Lower leg skin (tissue), 4 donors: ENCODE measurements around the gene NXF2. TPM values are rescaled to one million over a fixed set of nuclear protein-coding genes. Genes with fewer than 3 reads are reported as not detected.
"Not testable (repeated sequence)": the region's sequence is repeated elsewhere in the genome, so short reads cannot be mapped to it uniquely, and the experiment has no call there.

Experiments
- DNase-seq, 2 donors: peaks; one replicate each; pipeline ENCODE4 v3.0.0-alpha.2; 2019; ENCODE audit warnings: low spot score in 2 of 2
- H3K4me3 ChIP-seq: fragments of 200-600 bp; sonication (generic); 2 replicates; pipeline ENCODE4 v1.5.1; 2017; ENCODE audit warnings: mild to moderate bottlenecking, low read depth; ENCODE audit not compliant: poor library complexity, severe bottlenecking
- POLR2A ChIP-seq, 2 donors: fragments of 450-650 bp; IDR thresholded peaks; one replicate each; pipeline ENCODE4 v1.6.1; 2016 to 2017; ENCODE audit warnings: antibody characterized with exemption in 2 of 2, mild to moderate bottlenecking in 1 of 2, moderate library complexity in 1 of 2
- whole genome bisulfite sequencing, 2 donors: methylation state at CpG; one replicate each; pipeline ENCODE4 v1.1.5; 2018; 5-methylcytosine and 5-hydroxymethylcytosine counted together
- intact Hi-C: fragments of 100-400 bp; cut with DNase I; formaldehyde crosslinking; loops from one replicate; pipeline ENCODE4 v1.15.0; 2023; ENCODE audit warnings: low total_unique reads
- total RNA-seq, 4 donors: library from RNA; depleted of rRNA; stranded (reverse); fragments of >200 nt; gene quantifications; one replicate each; pipeline ENCODE4 v1.1.0, GENCODE V29; 2016
- TF ChIP-seq, protein P1 (sequence below), 3 donors: fragments of 450-650 bp; IDR thresholded peaks; one replicate each; pipeline ENCODE4 v1.5.1; 2016; ENCODE audit warnings: antibody characterized with exemption in 3 of 3, mild to moderate bottlenecking in 3 of 3, moderate library complexity in 2 of 3

Gene NXF2, protein sequence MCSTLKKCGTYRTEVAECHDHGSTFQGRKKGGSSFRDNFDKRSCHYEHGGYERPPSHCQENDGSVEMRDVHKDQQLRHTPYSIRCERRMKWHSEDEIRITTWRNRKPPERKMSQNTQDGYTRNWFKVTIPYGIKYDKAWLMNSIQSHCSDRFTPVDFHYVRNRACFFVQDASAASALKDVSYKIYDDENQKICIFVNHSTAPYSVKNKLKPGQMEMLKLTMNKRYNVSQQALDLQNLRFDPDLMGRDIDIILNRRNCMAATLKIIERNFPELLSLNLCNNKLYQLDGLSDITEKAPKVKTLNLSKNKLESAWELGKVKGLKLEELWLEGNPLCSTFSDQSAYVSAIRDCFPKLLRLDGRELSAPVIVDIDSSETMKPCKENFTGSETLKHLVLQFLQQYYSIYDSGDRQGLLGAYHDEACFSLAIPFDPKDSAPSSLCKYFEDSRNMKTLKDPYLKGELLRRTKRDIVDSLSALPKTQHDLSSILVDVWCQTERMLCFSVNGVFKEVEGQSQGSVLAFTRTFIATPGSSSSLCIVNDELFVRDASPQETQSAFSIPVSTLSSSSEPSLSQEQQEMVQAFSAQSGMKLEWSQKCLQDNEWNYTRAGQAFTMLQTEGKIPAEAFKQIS
- not detected for total RNA-seq

DNA sequence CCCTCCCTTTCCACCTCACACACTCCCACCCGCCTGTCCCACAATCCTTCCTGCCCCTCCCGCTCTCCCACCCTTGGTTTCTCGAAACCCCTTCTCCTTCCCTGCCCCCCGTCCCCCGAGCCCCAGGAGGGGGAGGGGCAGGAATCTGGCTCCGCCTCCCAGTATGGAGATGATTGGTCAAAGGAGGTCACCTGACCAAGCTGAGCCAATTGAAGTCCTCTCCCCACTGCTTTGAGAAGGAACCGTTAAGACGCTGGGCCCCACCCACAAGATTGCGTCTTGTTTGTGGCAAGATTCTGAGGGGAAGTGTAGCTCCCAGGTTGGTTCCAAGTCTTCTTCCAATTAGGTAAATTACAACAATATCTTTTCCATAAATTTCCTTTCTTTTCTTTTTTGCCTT, at the start of gene NXF2:
Gene NXF2 (plus strand): TSS at position 275 of the 400 bp plus-strand sequence. CDS start 59,912 bp downstream, outside the sequence.
- WGBS, 2 donors, result no CpG with 5 or more reads among the region's 9 CpGs
- intact Hi-C loops, H3K4me3 ChIP-seq, DNase-seq: not testable (repeated sequence)

DNA sequence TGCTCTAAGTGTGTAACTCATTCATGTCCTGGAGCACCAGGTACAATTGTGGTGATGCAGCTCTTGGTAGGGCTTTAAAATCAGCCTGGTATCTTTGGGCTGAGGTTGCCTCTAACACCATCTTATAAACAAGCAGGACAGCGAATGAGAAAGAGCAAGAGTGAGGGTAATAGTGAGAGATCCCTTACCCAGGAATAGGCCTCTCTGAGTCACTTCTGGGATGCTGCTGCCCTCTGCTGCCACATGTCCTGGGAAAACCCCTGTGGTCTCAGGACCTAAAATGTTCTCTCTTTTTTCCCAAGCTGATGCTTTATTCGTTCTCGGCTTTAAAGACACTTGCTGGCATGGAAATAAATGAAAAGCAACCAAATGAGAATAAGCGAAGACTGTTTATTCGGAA, 39.0 kb upstream of the NXF2 start:
- H3K4me3 ChIP-seq, intact Hi-C loops, DNase-seq: not testable (repeated sequence)
- no CpG with 5 or more reads among the region's 5 CpGs for WGBS, 2 donors

DNA sequence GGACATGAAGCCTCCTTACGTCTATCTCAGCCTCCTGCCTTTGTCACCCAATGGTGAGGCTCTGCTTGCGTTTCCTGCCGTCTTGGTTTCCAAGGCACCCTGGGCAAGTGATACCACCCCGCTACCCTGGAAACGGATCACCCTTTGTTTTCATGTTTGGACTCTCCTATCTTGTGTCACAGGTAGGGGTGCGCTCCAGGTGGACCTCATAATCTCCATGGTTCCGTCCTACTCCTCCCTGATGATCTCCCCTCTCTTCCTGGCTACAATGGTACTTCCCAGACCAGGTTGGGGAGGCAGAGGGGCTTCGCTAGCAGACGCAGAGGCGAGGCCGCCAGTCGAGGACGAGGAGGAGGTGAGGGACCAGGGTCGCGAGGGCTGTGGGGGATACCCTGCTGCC, 32.0 kb upstream of the NXF2 start, which contains the start of gene TCP11X1:
Gene TCP11X1 (plus strand): TSS at position 316 of the 400 bp plus-strand sequence.
- intact Hi-C loops, DNase-seq: not testable (repeated sequence)
- no CpG with 5 or more reads among the region's 15 CpGs for WGBS, 2 donors

DNA sequence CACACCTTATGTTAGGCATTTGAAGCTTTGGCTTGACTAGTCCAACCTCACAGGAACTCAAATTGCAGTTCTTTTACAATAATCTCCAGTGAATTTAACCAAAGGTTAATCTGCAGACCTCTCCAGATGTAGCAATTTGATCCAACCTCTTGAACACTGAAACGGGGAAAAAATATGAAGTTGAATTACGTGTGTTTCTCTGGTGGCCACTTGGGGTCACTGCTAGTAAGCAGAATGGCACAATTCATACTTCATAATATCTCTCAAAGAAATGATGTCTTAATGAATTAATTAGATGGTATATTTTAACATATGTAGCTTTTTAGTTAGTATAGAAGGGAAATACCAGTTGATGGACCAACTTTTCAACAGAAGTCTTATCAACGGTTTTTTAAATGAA, 30.5 kb upstream of the NXF2 start:
- intact Hi-C loops, H3K4me3 ChIP-seq, DNase-seq: not testable (repeated sequence)
- WGBS, 2 donors, result no CpG with 5 or more reads among the region's 3 CpGs

More for the DNA sequence above, 32.0 kb upstream of the NXF2 start, which contains the start of gene TCP11X1:
- H3K4me3 ChIP-seq, result not testable (repeated sequence)

DNA sequence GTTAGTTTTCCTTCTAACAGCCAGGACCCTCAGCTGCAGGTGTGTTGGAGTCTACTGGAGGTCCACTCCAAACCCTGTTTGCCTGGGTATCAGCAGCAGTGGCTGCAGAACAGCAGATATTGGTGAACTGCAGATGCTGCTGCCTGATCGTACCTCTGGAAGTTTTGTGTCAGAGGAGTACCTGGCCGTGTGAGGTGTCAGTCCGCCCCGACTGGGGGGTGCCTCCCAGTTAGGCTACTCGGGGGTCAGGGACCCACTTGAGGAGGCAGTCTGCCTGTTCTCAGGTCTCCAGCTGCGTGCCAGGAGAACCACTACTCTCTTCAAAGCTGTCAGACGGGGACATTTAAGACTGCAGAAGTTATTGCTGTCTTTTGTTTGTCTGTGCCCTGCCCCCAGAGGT, 11.3 kb upstream of the NXF2 start:
- intact Hi-C loops, H3K4me3 ChIP-seq: not testable (repeated sequence)
- WGBS, 2 donors, result no CpG with 5 or more reads among the region's 7 CpGs
- DNase-seq, result peak in 1 of 2 donors; percentile 10

DNA sequence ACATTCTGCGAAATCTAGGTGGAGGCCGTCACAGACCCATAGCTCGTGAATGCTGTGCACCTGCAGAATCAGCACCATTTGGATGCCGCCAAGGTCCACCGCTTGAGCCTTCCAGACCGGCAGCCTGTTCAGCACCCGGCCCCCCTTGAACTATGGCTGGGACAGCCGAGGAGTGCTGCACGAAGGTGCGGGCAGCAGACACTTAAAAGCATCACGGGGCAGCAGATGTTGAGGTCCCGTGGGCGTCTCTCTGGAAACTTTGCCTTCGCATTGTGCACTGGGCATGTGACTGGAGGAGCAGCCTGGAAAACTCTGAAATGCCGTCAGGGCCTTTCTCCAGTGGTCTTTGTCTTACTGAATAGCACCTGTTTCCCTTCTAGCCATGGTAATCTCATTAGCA, 6.7 kb upstream of the NXF2 start:
- WGBS, 2 donors, result 89% methylated on average over 7 of the region's 15 CpGs; no CpG with 5 or more reads in 1 of the 2 donors
- DNase-seq, result peak in 1 of 2 donors; percentile 52
- intact Hi-C loops, H3K4me3 ChIP-seq: not testable (repeated sequence)

DNA sequence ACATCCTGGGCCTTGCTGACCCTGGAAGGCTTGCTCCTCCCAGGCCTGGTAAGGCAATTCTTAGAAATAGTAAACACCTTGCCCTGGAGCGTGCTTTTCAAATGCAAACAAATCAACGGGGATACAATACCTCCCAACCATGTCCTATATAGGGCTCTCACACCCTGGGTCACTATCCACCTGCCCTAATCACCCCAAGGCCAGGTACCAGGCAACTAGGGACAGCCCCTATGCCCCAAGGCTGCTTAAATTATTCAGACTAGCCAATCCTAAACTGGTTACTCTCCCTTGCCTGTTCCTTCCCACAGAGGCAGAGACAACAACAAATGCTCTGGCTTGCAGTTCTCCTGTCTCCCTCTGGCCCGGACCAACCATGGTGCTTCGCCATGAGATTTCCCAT, 25.3 kb downstream of the NXF2 start:
- H3K4me3 ChIP-seq, DNase-seq, intact Hi-C loops: not testable (repeated sequence)
- WGBS, 2 donors, result no CpG with 5 or more reads among the region's 4 CpGs

DNA sequence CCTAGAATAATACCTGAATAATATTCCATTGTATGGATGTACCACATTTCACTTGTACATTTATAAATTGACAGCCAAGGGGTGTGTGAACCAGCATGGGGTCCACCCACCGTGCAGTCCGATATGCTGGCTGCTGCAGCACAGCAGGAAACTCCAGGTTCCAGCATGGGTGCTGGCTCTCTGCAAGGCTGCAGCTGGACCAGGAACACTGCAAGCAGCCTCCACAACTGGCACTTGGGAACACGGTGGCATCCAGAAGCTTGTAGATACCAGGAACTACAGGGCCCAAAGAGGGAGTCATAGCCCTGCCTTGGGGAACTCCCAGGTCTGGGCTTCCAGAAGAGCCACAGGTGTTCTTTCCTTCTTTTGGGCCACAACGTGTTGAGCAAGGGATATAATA, 91.2 kb downstream of the NXF2 start:
- intact Hi-C loops, result no loop called here
- TF ChIP-seq POLR2A (IDR thresholded peaks at IDR 0.05), result no peak
- TF ChIP-seq, protein P1, sequence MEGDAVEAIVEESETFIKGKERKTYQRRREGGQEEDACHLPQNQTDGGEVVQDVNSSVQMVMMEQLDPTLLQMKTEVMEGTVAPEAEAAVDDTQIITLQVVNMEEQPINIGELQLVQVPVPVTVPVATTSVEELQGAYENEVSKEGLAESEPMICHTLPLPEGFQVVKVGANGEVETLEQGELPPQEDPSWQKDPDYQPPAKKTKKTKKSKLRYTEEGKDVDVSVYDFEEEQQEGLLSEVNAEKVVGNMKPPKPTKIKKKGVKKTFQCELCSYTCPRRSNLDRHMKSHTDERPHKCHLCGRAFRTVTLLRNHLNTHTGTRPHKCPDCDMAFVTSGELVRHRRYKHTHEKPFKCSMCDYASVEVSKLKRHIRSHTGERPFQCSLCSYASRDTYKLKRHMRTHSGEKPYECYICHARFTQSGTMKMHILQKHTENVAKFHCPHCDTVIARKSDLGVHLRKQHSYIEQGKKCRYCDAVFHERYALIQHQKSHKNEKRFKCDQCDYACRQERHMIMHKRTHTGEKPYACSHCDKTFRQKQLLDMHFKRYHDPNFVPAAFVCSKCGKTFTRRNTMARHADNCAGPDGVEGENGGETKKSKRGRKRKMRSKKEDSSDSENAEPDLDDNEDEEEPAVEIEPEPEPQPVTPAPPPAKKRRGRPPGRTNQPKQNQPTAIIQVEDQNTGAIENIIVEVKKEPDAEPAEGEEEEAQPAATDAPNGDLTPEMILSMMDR (IDR thresholded peaks at IDR 0.05), result no peak
- no peak overlapping the region for H3K4me3 ChIP-seq
- 61 to 89% methylated on average over 3 to 4 of the region's 4 CpGs for WGBS, 2 donors
- DNase-seq, result no peak

DNA sequence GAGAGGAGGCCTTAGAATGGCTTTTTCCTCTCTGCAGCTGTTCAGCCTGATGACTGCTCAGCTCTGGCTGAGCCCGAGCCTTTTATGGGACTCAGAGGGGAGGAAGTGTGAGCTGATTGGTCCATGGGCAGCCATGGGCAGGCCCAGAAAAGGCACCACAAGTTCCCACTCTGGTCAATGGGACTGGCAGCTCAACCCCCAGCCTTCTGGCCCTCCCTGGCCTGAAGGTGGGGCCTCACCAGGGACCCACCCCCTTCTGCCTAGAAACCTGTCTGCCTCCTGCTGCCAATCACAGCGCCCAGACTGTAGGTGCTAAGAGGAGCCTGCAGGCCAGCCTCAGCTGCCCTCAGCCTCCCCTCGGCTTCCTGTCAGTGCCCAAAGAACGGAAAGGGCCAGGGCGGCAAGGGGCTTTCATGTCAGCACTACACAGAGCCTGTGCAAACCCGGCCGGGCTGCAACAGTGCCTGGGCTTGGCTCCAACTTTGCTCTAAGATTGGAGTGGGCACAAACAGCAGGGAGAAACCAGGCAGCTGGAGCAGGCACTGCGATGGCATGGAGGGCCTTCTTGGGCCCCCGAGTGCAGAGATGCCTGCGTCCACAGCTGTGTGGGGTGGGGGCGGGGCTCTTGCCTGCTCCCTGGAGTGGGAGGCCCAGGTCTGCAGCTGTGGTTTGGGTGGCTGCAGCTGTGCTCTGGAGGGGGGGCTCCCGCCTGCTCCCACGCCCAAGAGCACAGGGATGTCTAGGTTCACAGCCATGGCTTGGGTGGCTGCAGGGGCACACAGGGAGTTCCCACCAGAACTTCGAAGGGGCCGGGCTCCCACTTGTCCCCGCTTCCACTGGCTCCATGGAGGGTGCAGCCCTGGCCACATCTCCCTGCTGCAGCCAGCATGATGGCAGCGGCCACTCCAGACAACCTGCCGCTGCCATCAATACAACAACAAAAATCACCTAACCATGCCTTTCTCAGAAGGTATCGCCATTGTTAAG, 92.6 kb downstream of the NXF2 start:
- intact Hi-C loops, result no loop called here
- 80 to 83% methylated on average over 11 to 18 of the region's 19 CpGs for WGBS, 2 donors
- DNase-seq, result peak in 1 of 2 donors; percentile 67

More for the DNA sequence above, 92.6 kb downstream of the NXF2 start:
- no peak overlapping the region for H3K4me3 ChIP-seq
- TF ChIP-seq, protein P1 (IDR thresholded peaks at IDR 0.05), result no peak
- no peak for TF ChIP-seq POLR2A (IDR thresholded peaks at IDR 0.05)
